Activated T-cell treated with anti-CD3 and anti-CD28 coated beads, Interleukin-2, amount 50 U/mL, for 4 hours (primary cell): Measurements from ENCODE around the gene PITPNC1. TPM values are rescaled to one million over a fixed set of nuclear protein-coding genes. Genes with fewer than 3 reads are reported as not detected.
A peak's percentile ranks its signal among the peaks of the same experiment; 100 is the strongest.
"Not testable (repeated sequence)": the region's sequence is repeated elsewhere in the genome, so short reads cannot be mapped to it uniquely, and the experiment has no call there.

Experiments used
- ATAC-seq, 2 donors: fragments of 200-7000 bp; cut with Tn5 transposase; one replicate each; pipeline ENCODE4 v1.10.0; 2021
- DNase-seq: peaks from one replicate; pipeline ENCODE4 v3.0.0-alpha.2; 2020
- H3K27me3 Mint-ChIP-seq: one replicate; pipeline ENCODE4 v1.8.0; 2021; ENCODE audit warnings: low read depth, mixed read lengths
- H3K36me3 Mint-ChIP-seq: one replicate; pipeline ENCODE4 v1.8.0; 2022; ENCODE audit warnings: mixed read lengths; ENCODE audit not compliant: insufficient read depth
- H3K4me1 Mint-ChIP-seq: one replicate; pipeline ENCODE4 v1.8.0; 2021; ENCODE audit warnings: low read depth, mixed read lengths
- H3K4me3 Mint-ChIP-seq: one replicate; pipeline ENCODE4 v1.8.0; 2021; ENCODE audit warnings: mild to moderate bottlenecking, moderate library complexity, mixed read lengths
- H3K9me3 Mint-ChIP-seq: one replicate; pipeline ENCODE4 v1.8.0; 2021; ENCODE audit warnings: mixed read lengths
- total RNA-seq, 3 donors: library from RNA; stranded (reverse); gene quantifications; one replicate each; pipeline ENCODE4 v1.2.1, GENCODE V29; 2021

PITPNC1 gene
- total RNA-seq, 3 donors from 2014 or later = 14.3 to 28.0 (median 19.7) TPM

- peaks cover 20% of the 10 kb centered on the region for H3K36me3 Mint-ChIP-seq
- no peaks in the 10 kb centered on the region for H3K27me3 Mint-ChIP-seq
- H3K9me3 Mint-ChIP-seq = peaks cover 8% of the 10 kb centered on the region
- no peak for DNase-seq
- H3K4me1 Mint-ChIP-seq = peaks cover 41% of the 10 kb centered on the region
- no peak overlapping the region for H3K4me3 Mint-ChIP-seq
- no peak for ATAC-seq
These were observed 134.7 kb downstream of the PITPNC1 start for GRCh38 chr17:67511804-67512203.

GRCh38 chr17:67514998-67515397 lies 137.9 kb downstream of the PITPNC1 start:
- Mint-ChIP-seq H3K27me3 (no peaks in the 10 kb centered on the region), H3K9me3 (no peaks in the 10 kb centered on the region), H3K4me3 (no peak overlapping the region), H3K36me3 (peaks cover 18% of the 10 kb centered on the region), H3K4me1 (peaks cover 48% of the 10 kb centered on the region)
- DNase-seq (no peak), ATAC-seq (no peak)

GRCh38 chr17:67515490-67516083 lies 138.5 kb downstream of the PITPNC1 start:
- H3K4me1 Mint-ChIP-seq = peaks cover 50% of the 10 kb centered on the region
- H3K4me3 Mint-ChIP-seq = no peak overlapping the region
- H3K36me3 Mint-ChIP-seq = peaks cover 18% of the 10 kb centered on the region
- no peaks in the 10 kb centered on the region for H3K27me3 Mint-ChIP-seq
- H3K9me3 Mint-ChIP-seq = no peaks in the 10 kb centered on the region
- DNase-seq (no peak), ATAC-seq (no peak)

GRCh38 chr17:67516571-67516970 lies 139.5 kb downstream of the PITPNC1 start:
- Mint-ChIP-seq H3K36me3 (peaks cover 21% of the 10 kb centered on the region), H3K4me1 (peaks cover 53% of the 10 kb centered on the region)
- not testable (repeated sequence) for H3K9me3 Mint-ChIP-seq, ATAC-seq, H3K27me3 Mint-ChIP-seq, H3K4me3 Mint-ChIP-seq, DNase-seq

GRCh38 chr17:67517325-67517724 lies 140.2 kb downstream of the PITPNC1 start:
- ATAC-seq (no peak), DNase-seq (no peak)
- Mint-ChIP-seq H3K36me3 (peaks cover 23% of the 10 kb centered on the region), H3K27me3 (no peaks in the 10 kb centered on the region), H3K4me1 (peaks cover 54% of the 10 kb centered on the region), H3K4me3 (no peak overlapping the region), H3K9me3 (no peaks in the 10 kb centered on the region)

- Mint-ChIP-seq H3K36me3 (peaks cover 23% of the 10 kb centered on the region), H3K4me1 (peaks cover 56% of the 10 kb centered on the region), H3K4me3 (no peak overlapping the region), H3K27me3 (no peaks in the 10 kb centered on the region), H3K9me3 (no peaks in the 10 kb centered on the region)
- ATAC-seq = no peak
- DNase-seq = no peak
These were observed 141.8 kb downstream of the PITPNC1 start for GRCh38 chr17:67518876-67519275.

GRCh38 chr17:67519801-67520251 lies 142.7 kb downstream of the PITPNC1 start:
- no peak for DNase-seq
- H3K4me1 Mint-ChIP-seq = peaks cover 54% of the 10 kb centered on the region
- peaks cover 23% of the 10 kb centered on the region for H3K36me3 Mint-ChIP-seq
- H3K27me3 Mint-ChIP-seq = no peaks in the 10 kb centered on the region
- H3K4me3 Mint-ChIP-seq = no peak overlapping the region
- no peaks in the 10 kb centered on the region for H3K9me3 Mint-ChIP-seq
- ATAC-seq = no peak

- Mint-ChIP-seq H3K27me3 (no peaks in the 10 kb centered on the region), H3K36me3 (peaks cover 21% of the 10 kb centered on the region), H3K4me1 (peaks cover 51% of the 10 kb centered on the region), H3K9me3 (no peaks in the 10 kb centered on the region), H3K4me3 (no peak overlapping the region)
- ATAC-seq (peak; percentile 18 to 48), DNase-seq (no peak)
These were observed 143.3 kb downstream of the PITPNC1 start for GRCh38 chr17:67520252-67520906.

- peaks cover 21% of the 10 kb centered on the region for H3K36me3 Mint-ChIP-seq
- H3K27me3 Mint-ChIP-seq = no peaks in the 10 kb centered on the region
- H3K4me1 Mint-ChIP-seq = peaks cover 50% of the 10 kb centered on the region
- H3K4me3 Mint-ChIP-seq = no peak overlapping the region
- H3K9me3 Mint-ChIP-seq = no peaks in the 10 kb centered on the region
- DNase-seq (no peak), ATAC-seq (no peak)
These were observed 144.1 kb downstream of the PITPNC1 start for GRCh38 chr17:67520916-67521774.

GRCh38 chr17:67521775-67522069 lies 144.6 kb downstream of the PITPNC1 start:
- Mint-ChIP-seq H3K4me3 (no peak overlapping the region), H3K36me3 (peaks cover 21% of the 10 kb centered on the region), H3K4me1 (peaks cover 51% of the 10 kb centered on the region), H3K9me3 (no peaks in the 10 kb centered on the region), H3K27me3 (no peaks in the 10 kb centered on the region)
- DNase-seq (no peak), ATAC-seq (no peak)

GRCh38 chr17:67523101-67523500 lies 146.0 kb downstream of the PITPNC1 start:
- H3K27me3 Mint-ChIP-seq = no peaks in the 10 kb centered on the region
- ATAC-seq = no peak
- no peak overlapping the region for H3K4me3 Mint-ChIP-seq
- peaks cover 12% of the 10 kb centered on the region for H3K36me3 Mint-ChIP-seq
- peaks cover 46% of the 10 kb centered on the region for H3K4me1 Mint-ChIP-seq
- no peak for DNase-seq
- no peaks in the 10 kb centered on the region for H3K9me3 Mint-ChIP-seq

- Mint-ChIP-seq H3K4me1 (peaks cover 30% of the 10 kb centered on the region), H3K9me3 (no peaks in the 10 kb centered on the region), H3K36me3 (peaks cover 11% of the 10 kb centered on the region), H3K4me3 (no peak overlapping the region), H3K27me3 (no peaks in the 10 kb centered on the region)
- ATAC-seq (no peak), DNase-seq (no peak)
These were observed 148.4 kb downstream of the PITPNC1 start for GRCh38 chr17:67525239-67526135.

GRCh38 chr17:67526700-67527099 lies 149.6 kb downstream of the PITPNC1 start:
- Mint-ChIP-seq H3K4me3 (no peak overlapping the region), H3K27me3 (no peaks in the 10 kb centered on the region), H3K9me3 (no peaks in the 10 kb centered on the region), H3K4me1 (peaks cover 22% of the 10 kb centered on the region), H3K36me3 (peaks cover 7% of the 10 kb centered on the region)
- ATAC-seq (no peak), DNase-seq (no peak)
